K562 (cell line): Measurements from ENCODE around the gene RAB43. TPM values are rescaled to one million over a fixed set of nuclear protein-coding genes. Genes with fewer than 3 reads are reported as not detected.
A peak's percentile ranks its signal among the peaks of the same experiment; 100 is the strongest.

ENCODE experiments used
- ATAC-seq: fragments of 200-7000 bp; cut with Tn5 transposase; 3 replicates; pipeline ENCODE4 v1.9.1; 2020; ENCODE audit warnings: moderate library complexity
- BruUV-seq: library from RNA; stranded (reverse); fragments of 400-500 nt; replicated peaks from 2 replicates; lab custom pipeline; 2021; lab: Mats Ljungman, UMichigan
- CTCF ChIA-PET: fragments of 300-600 bp; formaldehyde crosslinking; extraction: SDS; loops from one replicate; lab custom pipeline; 2021; ENCODE audit warnings: low intra/inter-chr PET ratio; lab: Yijun Ruan, JAX
- POLR2A ChIA-PET: fragments of 300-600, 350-650 bp; sonication (Branson Sonifier 250); formaldehyde crosslinking; extraction: SDS; loops from one replicate; lab custom pipeline; 2021; ENCODE audit warnings: antibody characterized with exemption, inconsistent platforms; lab: Yijun Ruan, JAX
- DNase-seq, 4 experiments: peaks; one replicate each; pipeline versions ENCODE4 v3.0.0 to v3.0.0-alpha.2; 2011 to 2018; ENCODE audit warnings: low spot score in 3 of 4, mixed read lengths in 3 of 4; ENCODE audit errors: extremely low read depth in 1 of 4
- FAIRE-seq: peaks from 2 replicates; lab custom pipeline; 2011; peaks lifted over from hg19 to GRCh38; lab: Jason Lieb, UNC
- H2AFZ ChIP-seq: 2 replicates; pipeline ENCODE4 v1.6.0; 2011; ENCODE audit warnings: low read depth, low read length, control low read depth, inconsistent platforms
- H3K27ac ChIP-seq: fragments of 200-600 bp; 3 replicates; pipeline ENCODE4 v1.8.0; 2011; ENCODE audit warnings: low read depth, mild to moderate bottlenecking, control low read depth, inconsistent platforms, low read length, moderate library complexity, mixed read lengths; ENCODE audit errors: extremely low read depth
- H3K27me3 ChIP-seq, 2 experiments: fragments of 300-600 bp in 1 of 2; 2 replicates in 1 of 2; 3 replicates in 1 of 2; pipeline versions ENCODE4 v1.6.0 to v1.8.0; 2011; ENCODE audit warnings: inconsistent platforms in 2 of 2, low read length in 2 of 2, mild to moderate bottlenecking in 1 of 2, mixed read lengths in 1 of 2, moderate library complexity in 1 of 2; ENCODE audit not compliant: control insufficient read depth in 2 of 2, insufficient read depth in 2 of 2
- H3K36me3 ChIP-seq: fragments of 300-600 bp; 3 replicates; pipeline ENCODE4 v1.8.0; 2011; ENCODE audit warnings: mild to moderate bottlenecking, low read length, inconsistent platforms; ENCODE audit not compliant: control insufficient read depth, insufficient read depth
- H3K4me1 ChIP-seq, 2 experiments: fragments of 200-600 bp in 1 of 2; replicated peaks in 1 of 2; 2 replicates in 1 of 2; 3 replicates in 1 of 2; pipeline versions ENCODE4 v1.5.1 to v1.8.0; 2011; ENCODE audit warnings: inconsistent platforms in 2 of 2, low read length in 2 of 2, mild to moderate bottlenecking in 1 of 2, mixed read lengths in 1 of 2, moderate library complexity in 1 of 2; ENCODE audit not compliant: control insufficient read depth in 2 of 2, insufficient read depth in 2 of 2
- H3K4me2 ChIP-seq: 2 replicates; pipeline ENCODE4 v1.6.1; 2011; ENCODE audit warnings: low read length, control low read depth, inconsistent platforms, mixed read lengths; ENCODE audit not compliant: insufficient read depth
- H3K4me3 ChIP-seq: fragments of 200-600 bp; sonication (generic), shearing (Covaris generic); 2 replicates; pipeline ENCODE4 v1.5.1; 2016; ENCODE audit warnings: control low read depth, inconsistent platforms
- H3K79me2 ChIP-seq: fragments of 200-600 bp; 3 replicates; pipeline ENCODE4 v1.8.0; 2011; ENCODE audit warnings: low read length, inconsistent platforms; ENCODE audit not compliant: control insufficient read depth, insufficient read depth
- H3K9ac ChIP-seq, 2 experiments: 2 replicates each; pipeline versions ENCODE4 v1.6.0 to v1.6.1; 2011; ENCODE audit warnings: low read depth in 2 of 2, low read length in 2 of 2, control low read depth in 1 of 2, inconsistent platforms in 1 of 2, mild to moderate bottlenecking in 1 of 2, mixed read lengths in 1 of 2; ENCODE audit not compliant: insufficient read depth in 1 of 2
- H3K9me1 ChIP-seq: one replicate; pipeline ENCODE4 v1.6.0; 2011; ENCODE audit warnings: inconsistent platforms, mild to moderate bottlenecking, low read length, moderate library complexity; ENCODE audit not compliant: control insufficient read depth, insufficient read depth
- H3K9me3 ChIP-seq: replicated peaks from 2 replicates; pipeline ENCODE4 v1.5.1; 2011; ENCODE audit warnings: low read depth, low read length, inconsistent platforms; ENCODE audit not compliant: control insufficient read depth, insufficient read depth
- H4K20me1 ChIP-seq: replicated peaks from 2 replicates; pipeline ENCODE4 v1.6.1; 2011; ENCODE audit warnings: low read length, inconsistent platforms, mixed read lengths; ENCODE audit not compliant: control insufficient read depth, insufficient read depth
- ARID3A ChIP-seq: IDR thresholded peaks from 2 replicates; pipeline ENCODE4 v1.6.1; 2012; ENCODE audit warnings: low read depth, low read length, improper control_type of control experiment, borderline replicate concordance
- BCOR ChIP-seq: fragments of 450-650 bp; IDR thresholded peaks from 2 replicates; pipeline ENCODE4 v1.6.1; 2016
- BHLHE40 ChIP-seq: IDR thresholded peaks from 2 replicates; pipeline ENCODE4 v1.6.1; 2011; ENCODE audit warnings: low read length, improper control_type of control experiment
- CBFA2T3 ChIP-seq: fragments of 450-650 bp; IDR thresholded peaks from 2 replicates; pipeline ENCODE4 v1.6.1; 2017
- DPF2 ChIP-seq: fragments of 450-650 bp; IDR thresholded peaks from 2 replicates; pipeline ENCODE4 v1.6.1; 2016
- HDAC6 ChIP-seq: IDR thresholded peaks from 2 replicates; pipeline ENCODE4 v1.6.1; 2012; ENCODE audit warnings: low read depth, mild to moderate bottlenecking, control low read depth, inconsistent platforms, low read length, moderate library complexity
- MTA1 ChIP-seq: fragments of 450-650 bp; IDR thresholded peaks from 2 replicates; pipeline ENCODE4 v1.6.1; 2017; ENCODE audit warnings: borderline replicate concordance
- TCF3 ChIP-seq: sonication (generic); formaldehyde crosslinking; IDR thresholded peaks from 2 replicates; pipeline ENCODE4 v1.4.0; 2020; ENCODE audit warnings: mild to moderate bottlenecking, missing genetic modification reagents
- TOE1 ChIP-seq, 2 experiments: fragments of 450-650 bp in 1 of 2; sonication (generic) in 1 of 2; formaldehyde crosslinking in 1 of 2; IDR thresholded peaks; 2 replicates each; pipeline versions ENCODE4 v1.7.1 to v1.8.0; 2016 to 2022; ENCODE audit warnings: borderline replicate concordance in 2 of 2, mild to moderate bottlenecking in 2 of 2, antibody characterized with exemption in 1 of 2, inconsistent platforms in 1 of 2, low read depth in 1 of 2, missing genetic modification reagents in 1 of 2, moderate library complexity in 1 of 2
- ZNF431 ChIP-seq: sonication (generic); formaldehyde crosslinking; IDR thresholded peaks from 2 replicates; pipeline ENCODE4 v1.8.0; 2022; ENCODE audit warnings: mild to moderate bottlenecking, missing genetic modification reagents
- WGBS: fragments of 100-300 bp; shearing (Covaris generic); methylation state at CpG from one replicate; pipeline ENCODE4 v1.1.6; 2016; ENCODE audit warnings: low coverage, mixed read lengths; ENCODE audit not compliant: insufficient coverage; ENCODE audit errors: missing lambda C conversion rate; 5-methylcytosine and 5-hydroxymethylcytosine counted together
- in situ Hi-C: fragments of 300-500 bp; cut with MboI; formaldehyde crosslinking; loops from 4 replicates; pipeline ENCODE4 v1.15.0; 2018; ENCODE audit warnings: inconsistent platforms, mixed read lengths
- intact Hi-C: fragments of 100-400 bp; cut with micrococcal nuclease; formaldehyde crosslinking; loops from 2 replicates; pipeline ENCODE4 v1.14.2; 2022
- polyA plus RNA-seq, 8 experiments: library from polyadenylated mRNA; depleted of rRNA in 4 of 8; stranded (reverse) in 5 of 8; unstranded in 3 of 8; fragments of >200 nt; fragmentation: Nextera tagmentation in 2 of 8; fragmentation: Illumina TruSeq in 1 of 8; extraction: Ambion mirVana in 2 of 8; extraction: Trizol in 1 of 8; gene quantifications; 2 replicates each; pipeline versions ENCODE4 v1.2.1 to v1.2.3, GENCODE V29; 2011 to 2014; ENCODE audit warnings: inconsistent platforms in 1 of 8, missing spikeins in 1 of 8
- total RNA-seq, 7 experiments: library from RNA; depleted of rRNA in 6 of 7; stranded (reverse); fragments of >200 nt in 6 of 7; fragmentation: Illumina TruSeq in 2 of 7; extraction: Trizol in 2 of 7; gene quantifications; 2 replicates each; pipeline versions ENCODE4 v1.2.1 to v1.2.3, GENCODE V29; 2011 to 2021; ENCODE audit warnings: low replicate concordance in 1 of 7

The RAB43 gene
- total and polyA plus RNA-seq, 9 of the 15 experiments (the other 6 are each of a cell fraction or from before 2014, with no cell fraction given): 0.04 to 6.8 (median 1.7) TPM; not detected in 2

GRCh38 chr3:129101370-129102138 lies 20.1 kb downstream of the RAB43 start:
- no peak overlapping the region for H3K4me3 ChIP-seq
- POLR2A ChIA-PET: interaction anchor here (0.6 to 1.3 kb wide), 5 partner anchors 15 to 48 kb away, joined by 3 to 4 read pairs (median 3); no protein-coding TSS in a partner anchor
- peak; percentile 46; the same call in 1 of the 2 replicates for TF ChIP-seq TCF3 (CRISPR knock-in tag)
- 0 out of 2 replicates have a peak, but pooled peaks have one; percentile 16 for TF ChIP-seq DPF2
- no peak for TF ChIP-seq HDAC6
- 0 out of 2 replicates have a peak, but pooled peaks have one; percentile 41 for TF ChIP-seq CBFA2T3
- peak; percentile 52 for FAIRE-seq
- no peak overlapping the region; the same call in 2 of the 3 replicates for H3K27ac ChIP-seq
- peak overlapping the region; percentile 25; the same call in 1 of the 2 replicates for H3K4me2 ChIP-seq
- peak overlapping the region; percentile 22; the same call in 1 of the 2 replicates for H2AFZ ChIP-seq
- ATAC-seq: peak; percentile 53
- H4K20me1 ChIP-seq: 0 out of 2 replicates have a peak, but pooled peaks cover 3% of the 10 kb centered on the region
- no peaks in the 10 kb centered on the region for H3K9me3 ChIP-seq
- peak overlapping the region in 1 of 2 experiments; percentile 37; a peak in 1 of 4 replicates for H3K9ac ChIP-seq
- DNase-seq: no peak
- 42% methylated on average over 12 of the region's 12 CpGs for WGBS
- no peaks in the 10 kb centered on the region for H3K9me1 ChIP-seq
- CTCF ChIA-PET: no interaction called here
- H3K27me3 ChIP-seq: no peaks in the 10 kb centered on the region
- in situ Hi-C loops: no loop called here
- no peaks in the 10 kb centered on the region for H3K36me3 ChIP-seq
- intact Hi-C loops: no loop called here
- BruUV-seq: no TSS peak
- H3K79me2 ChIP-seq: no peaks in the 10 kb centered on the region
- H3K4me1 ChIP-seq: peaks cover 9 to 19% of the 10 kb centered on the region in 2 experiments; a peak in 4 of 5 replicates

DNA sequence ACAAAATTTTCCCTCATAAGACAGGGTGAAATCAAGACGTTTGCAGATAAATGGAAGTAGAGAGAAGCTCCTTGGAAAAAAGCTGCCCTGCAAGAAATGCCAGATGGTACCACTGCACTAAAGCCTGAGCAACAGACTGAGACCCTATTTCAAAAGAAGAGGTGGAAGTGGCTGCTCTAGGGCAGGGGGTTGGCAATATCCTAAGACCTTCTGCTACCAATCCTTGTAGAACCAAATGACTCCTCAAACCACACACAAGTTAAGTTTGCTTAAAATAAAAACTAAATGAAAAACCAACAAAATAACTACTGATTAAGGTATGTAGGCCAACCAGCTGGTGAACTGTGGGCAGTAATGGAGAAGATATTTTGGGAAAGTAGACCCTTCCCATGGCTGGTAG lies 21.3 kb downstream of the RAB43 start:
- H4K20me1 ChIP-seq: 0 out of 2 replicates have a peak, but pooled peaks cover 3% of the 10 kb centered on the region
- 23% methylated on average over 1 of the region's 1 CpG for WGBS
- H3K9me3 ChIP-seq: no peaks in the 10 kb centered on the region
- ATAC-seq (no peak), DNase-seq (no peak), FAIRE-seq (no peak)
- no peak overlapping the region for H3K9ac ChIP-seq
- H2AFZ ChIP-seq: no peak overlapping the region
- no peak overlapping the region for H3K27ac ChIP-seq
- no peaks in the 10 kb centered on the region for H3K9me1 ChIP-seq
- intact Hi-C loops (no loop called here), in situ Hi-C loops (no loop called here)
- POLR2A ChIA-PET: interaction anchor here (0.6 to 1.2 kb wide), 4 partner anchors 16 to 472 kb away, joined by 3 read pairs; no protein-coding TSS in a partner anchor
- no peak overlapping the region for H3K4me3 ChIP-seq
- no peaks in the 10 kb centered on the region for H3K79me2 ChIP-seq
- H3K4me2 ChIP-seq: no peak overlapping the region
- H3K4me1 ChIP-seq: peaks cover 9 to 19% of the 10 kb centered on the region in 2 experiments; a peak in 4 of 5 replicates
- no peaks in the 10 kb centered on the region for H3K36me3 ChIP-seq
- CTCF ChIA-PET: no interaction called here
- no TSS peak for BruUV-seq
- H3K27me3 ChIP-seq: no peaks in the 10 kb centered on the region
- TF ChIP-seq ARID3A: no peak
- no peak for TF ChIP-seq BCOR
- TF ChIP-seq BHLHE40: no peak
- TF ChIP-seq TOE1 (IDR thresholded peaks at IDR 0.05; ENCODE audit: borderline replicate concordance): no peak
- TF ChIP-seq TOE1 (CRISPR knock-in tag; IDR thresholded peaks at IDR 0.05; ENCODE audit: borderline replicate concordance, low read depth): no peak
- TF ChIP-seq MTA1: no peak
- TF ChIP-seq ZNF431 (CRISPR knock-in tag): no peak
